Mucosa of stomach (tissue), 1 donor: ENCODE measurements around the gene LRRC41.

Experiments used
- H3K27me3 ChIP-seq: one replicate; pipeline ENCODE4 v1.7.0; 2013; ENCODE audit warnings: mild to moderate bottlenecking, low read length; ENCODE audit not compliant: control insufficient read depth, insufficient read depth
- H3K36me3 ChIP-seq: one replicate; pipeline ENCODE4 v1.7.0; 2013; ENCODE audit warnings: low read length; ENCODE audit not compliant: control insufficient read depth, insufficient read depth
- H3K4me1 ChIP-seq: one replicate; pipeline ENCODE4 v1.7.0; 2013; ENCODE audit warnings: mild to moderate bottlenecking, low read length; ENCODE audit not compliant: control insufficient read depth, insufficient read depth
- H3K4me3 ChIP-seq: one replicate; pipeline ENCODE4 v1.7.0; 2013; ENCODE audit warnings: low read length
- H3K9ac ChIP-seq: one replicate; pipeline ENCODE4 v1.7.0; 2013; ENCODE audit warnings: mild to moderate bottlenecking, low read length, moderate library complexity
- H3K9me3 ChIP-seq: one replicate; pipeline ENCODE4 v1.7.0; 2013; ENCODE audit warnings: mild to moderate bottlenecking, low read length, moderate library complexity; ENCODE audit not compliant: control insufficient read depth
- donor health status: Pancreatic carcinoma.

LRRC41 gene

GRCh38 chr1:46298387-46298786 is 5.0 kb downstream of the LRRC41 start:
- no peaks in the 10 kb centered on the region for H3K27me3 ChIP-seq
- H3K36me3 ChIP-seq = peaks cover 4% of the 10 kb centered on the region
- H3K4me1 ChIP-seq = peaks cover 12% of the 10 kb centered on the region
- H3K9me3 ChIP-seq = no peaks in the 10 kb centered on the region
- no peak overlapping the region for H3K9ac ChIP-seq
- H3K4me3 ChIP-seq = no peak overlapping the region

- H3K9ac ChIP-seq = no peak overlapping the region
- H3K9me3 ChIP-seq = no peaks in the 10 kb centered on the region
- H3K4me1 ChIP-seq = no peaks in the 10 kb centered on the region
- H3K27me3 ChIP-seq = no peaks in the 10 kb centered on the region
- no peak overlapping the region for H3K4me3 ChIP-seq
- H3K36me3 ChIP-seq = peaks cover 4% of the 10 kb centered on the region
Measured at GRCh38 chr1:46295306-46295705, 8.1 kb downstream of the LRRC41 start.

GRCh38 chr1:46289976-46290375 is 13.4 kb downstream of the LRRC41 start:
- Histone ChIP-seq H3K4me3 (no peak overlapping the region), H3K9ac (no peak overlapping the region), H3K9me3 (no peaks in the 10 kb centered on the region), H3K27me3 (no peaks in the 10 kb centered on the region), H3K36me3 (no peaks in the 10 kb centered on the region), H3K4me1 (no peaks in the 10 kb centered on the region)

GRCh38 chr1:46289134-46289494 is 14.3 kb downstream of the LRRC41 start:
- Histone ChIP-seq H3K9me3 (no peaks in the 10 kb centered on the region), H3K4me3 (no peak overlapping the region), H3K4me1 (no peaks in the 10 kb centered on the region), H3K27me3 (no peaks in the 10 kb centered on the region), H3K36me3 (no peaks in the 10 kb centered on the region), H3K9ac (no peak overlapping the region)

GRCh38 chr1:46288485-46289133 is 14.8 kb downstream of the LRRC41 start:
- no peak overlapping the region for H3K9ac ChIP-seq
- no peaks in the 10 kb centered on the region for H3K9me3 ChIP-seq
- no peaks in the 10 kb centered on the region for H3K27me3 ChIP-seq
- H3K36me3 ChIP-seq = no peaks in the 10 kb centered on the region
- no peak overlapping the region for H3K4me3 ChIP-seq
- no peaks in the 10 kb centered on the region for H3K4me1 ChIP-seq

- Histone ChIP-seq H3K4me3 (no peak overlapping the region), H3K27me3 (no peaks in the 10 kb centered on the region), H3K9ac (no peak overlapping the region), H3K4me1 (no peaks in the 10 kb centered on the region), H3K36me3 (peaks cover 2% of the 10 kb centered on the region), H3K9me3 (no peaks in the 10 kb centered on the region)
Measured at GRCh38 chr1:46285730-46286477, 17.5 kb downstream of the LRRC41 start.

- no peak overlapping the region for H3K4me3 ChIP-seq
- H3K9me3 ChIP-seq = no peaks in the 10 kb centered on the region
- H3K27me3 ChIP-seq = no peaks in the 10 kb centered on the region
- no peaks in the 10 kb centered on the region for H3K4me1 ChIP-seq
- peaks cover 5% of the 10 kb centered on the region for H3K36me3 ChIP-seq
- no peak overlapping the region for H3K9ac ChIP-seq
Measured at GRCh38 chr1:46284597-46285564, 18.5 kb downstream of the LRRC41 start.

- peaks cover 5% of the 10 kb centered on the region for H3K36me3 ChIP-seq
- no peak overlapping the region for H3K9ac ChIP-seq
- no peaks in the 10 kb centered on the region for H3K27me3 ChIP-seq
- no peaks in the 10 kb centered on the region for H3K9me3 ChIP-seq
- no peaks in the 10 kb centered on the region for H3K4me1 ChIP-seq
- H3K4me3 ChIP-seq = no peak overlapping the region
Measured at GRCh38 chr1:46284058-46284457, 19.4 kb downstream of the LRRC41 start.

GRCh38 chr1:46281021-46281420 is 22.4 kb downstream of the LRRC41 start:
- Histone ChIP-seq H3K27me3 (no peaks in the 10 kb centered on the region), H3K4me3 (no peak overlapping the region), H3K36me3 (peaks cover 5% of the 10 kb centered on the region), H3K9ac (no peak overlapping the region), H3K9me3 (no peaks in the 10 kb centered on the region), H3K4me1 (no peaks in the 10 kb centered on the region)

- Histone ChIP-seq H3K4me3 (no peak overlapping the region), H3K4me1 (no peaks in the 10 kb centered on the region), H3K9ac (no peak overlapping the region), H3K9me3 (no peaks in the 10 kb centered on the region), H3K27me3 (no peaks in the 10 kb centered on the region), H3K36me3 (peaks cover 5% of the 10 kb centered on the region)
Measured at GRCh38 chr1:46280092-46280491, 23.3 kb downstream of the LRRC41 start.

- Histone ChIP-seq H3K4me1 (no peaks in the 10 kb centered on the region), H3K4me3 (no peak overlapping the region), H3K9ac (no peak overlapping the region), H3K9me3 (no peaks in the 10 kb centered on the region), H3K36me3 (peaks cover 5% of the 10 kb centered on the region), H3K27me3 (no peaks in the 10 kb centered on the region)
Measured at GRCh38 chr1:46278807-46279206, 24.6 kb downstream of the LRRC41 start.
